BLaER1 treated with 17β-estradiol and CSF1 and Interleukin-3, amounts not matched to agents 10 nM and 100 nM (cell line): ENCODE measurements around the gene KCNQ1OT1.

Experiments
- H3K27ac ChIP-seq, 11 experiments: shearing (Covaris generic); formaldehyde crosslinking; 2 replicates each; pipeline ENCODE4 v1.8.1; 2022
- H3K27me3 ChIP-seq, 11 experiments: shearing (Covaris generic); formaldehyde crosslinking; 2 replicates each; pipeline ENCODE4 v1.8.1; 2022
- H3K36me3 ChIP-seq, 11 experiments: shearing (Covaris generic); formaldehyde crosslinking; 2 replicates each; pipeline ENCODE4 v1.8.1; 2022
- H3K4me1 ChIP-seq, 10 experiments: shearing (Covaris generic); formaldehyde crosslinking; 2 replicates each; pipeline ENCODE4 v1.8.1; 2022
- H3K4me2 ChIP-seq, 11 experiments: shearing (Covaris generic); formaldehyde crosslinking; 2 replicates each; pipeline ENCODE4 v1.8.1; 2022
- H3K4me3 ChIP-seq, 10 experiments: shearing (Covaris generic); formaldehyde crosslinking; 2 replicates each; pipeline ENCODE4 v1.8.1; 2022
- H3K9ac ChIP-seq, 11 experiments: shearing (Covaris generic); formaldehyde crosslinking; 2 replicates each; pipeline ENCODE4 v1.8.1; 2022
- H3K9me3 ChIP-seq, 11 experiments: shearing (Covaris generic); formaldehyde crosslinking; replicated peaks in 1 of 11; 2 replicates each; pipeline ENCODE4 v1.8.1; 2022
- H4K20me1 ChIP-seq, 11 experiments: shearing (Covaris generic); formaldehyde crosslinking; 2 replicates each; pipeline ENCODE4 v1.8.1; 2022
- Cebpa-rat ChIP-seq, 11 experiments: shearing (Covaris generic); IDR thresholded peaks; 2 replicates each; pipeline ENCODE4 v1.8.1; 2022

Gene KCNQ1OT1

DNA sequence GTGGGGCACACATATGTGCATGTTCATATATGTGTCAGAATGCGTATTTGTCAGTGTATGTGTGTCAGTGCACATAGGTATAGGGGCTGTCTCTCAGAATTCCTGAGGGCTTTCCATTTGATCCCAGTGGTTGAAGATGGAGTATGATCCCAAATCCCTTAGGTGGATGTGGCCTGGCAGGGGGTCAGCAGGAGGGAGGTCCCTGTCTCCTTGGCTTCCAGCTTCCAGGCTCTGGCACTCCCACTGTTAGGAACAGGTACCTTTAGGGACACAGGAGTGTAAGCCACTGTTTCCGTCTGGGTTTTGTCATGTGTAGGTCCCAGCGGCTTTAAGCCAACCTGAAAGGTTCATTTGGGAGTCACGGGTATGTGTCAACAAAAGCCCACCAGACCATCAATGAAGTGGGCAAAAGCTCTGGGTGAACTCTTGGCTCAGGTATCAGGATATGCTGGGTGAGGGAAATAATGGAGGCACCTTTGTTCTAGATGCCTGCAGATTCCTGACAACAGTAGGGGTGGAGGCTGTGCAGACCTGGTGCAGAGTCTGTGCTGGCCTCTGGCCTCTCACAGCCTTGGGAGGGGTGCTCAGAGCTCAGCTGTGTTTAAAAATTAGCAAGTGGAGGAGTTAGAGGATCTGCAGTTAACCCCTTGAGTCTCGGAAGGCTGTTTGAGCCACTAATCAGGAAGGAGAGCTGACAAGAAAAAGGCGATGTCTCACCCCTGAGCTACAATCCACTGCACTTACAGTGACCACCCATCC lies 9.0 kb downstream of the KCNQ1OT1 start:
- H3K4me3 ChIP-seq: no peak overlapping the region; a peak in 1 of 20 replicates
- peak overlapping the region in 5 of 11 experiments; percentile 10 to 52 (median 44); a peak in 6 of 22 replicates for H3K9ac ChIP-seq
- H4K20me1 ChIP-seq: peaks cover 82 to 100% (median 100%) of the 10 kb centered on the region in 11 experiments; a peak in 20 of 22 replicates
- no peaks in the 10 kb centered on the region for H3K9me3 ChIP-seq
- H3K27me3 ChIP-seq: no peaks in the 10 kb centered on the region
- H3K36me3 ChIP-seq: peaks cover 0 to 39% (median 8%) of the 10 kb centered on the region in 11 experiments; a peak in 9 of 22 replicates
- H3K27ac ChIP-seq: peak overlapping the region in 5 of 11 experiments; percentile 12 to 77 (median 43); a peak in 6 of 22 replicates
- TF ChIP-seq Cebpa-rat (IDR thresholded peaks at IDR 0.05): no peak
- peaks cover 74 to 92% (median 83%) of the 10 kb centered on the region in 10 experiments for H3K4me1 ChIP-seq
- peak overlapping the region; percentile 13 to 94 (median 82); a peak in 21 of 22 replicates for H3K4me2 ChIP-seq

- peak overlapping the region; percentile 13 to 94 (median 82); a peak in 21 of 22 replicates for H3K4me2 ChIP-seq
- peaks cover 0 to 48% (median 16%) of the 10 kb centered on the region in 11 experiments; a peak in 11 of 22 replicates for H3K36me3 ChIP-seq
- peak overlapping the region in 6 of 11 experiments; percentile 30 to 77 (median 43); a peak in 9 of 22 replicates for H3K27ac ChIP-seq
- H3K27me3 ChIP-seq: no peaks in the 10 kb centered on the region
- H4K20me1 ChIP-seq: peaks cover 82 to 100% (median 100%) of the 10 kb centered on the region in 11 experiments; a peak in 20 of 22 replicates
- no peak for TF ChIP-seq Cebpa-rat (IDR thresholded peaks at IDR 0.05)
- peak overlapping the region in 5 of 11 experiments; percentile 10 to 52 (median 44); a peak in 9 of 22 replicates for H3K9ac ChIP-seq
- H3K9me3 ChIP-seq: no peaks in the 10 kb centered on the region
- H3K4me1 ChIP-seq: peaks cover 67 to 83% (median 74%) of the 10 kb centered on the region in 10 experiments
- H3K4me3 ChIP-seq: no peak overlapping the region
Measured at GRCh38 chr11:2689651-2690575, 9.9 kb downstream of the KCNQ1OT1 start.

DNA sequence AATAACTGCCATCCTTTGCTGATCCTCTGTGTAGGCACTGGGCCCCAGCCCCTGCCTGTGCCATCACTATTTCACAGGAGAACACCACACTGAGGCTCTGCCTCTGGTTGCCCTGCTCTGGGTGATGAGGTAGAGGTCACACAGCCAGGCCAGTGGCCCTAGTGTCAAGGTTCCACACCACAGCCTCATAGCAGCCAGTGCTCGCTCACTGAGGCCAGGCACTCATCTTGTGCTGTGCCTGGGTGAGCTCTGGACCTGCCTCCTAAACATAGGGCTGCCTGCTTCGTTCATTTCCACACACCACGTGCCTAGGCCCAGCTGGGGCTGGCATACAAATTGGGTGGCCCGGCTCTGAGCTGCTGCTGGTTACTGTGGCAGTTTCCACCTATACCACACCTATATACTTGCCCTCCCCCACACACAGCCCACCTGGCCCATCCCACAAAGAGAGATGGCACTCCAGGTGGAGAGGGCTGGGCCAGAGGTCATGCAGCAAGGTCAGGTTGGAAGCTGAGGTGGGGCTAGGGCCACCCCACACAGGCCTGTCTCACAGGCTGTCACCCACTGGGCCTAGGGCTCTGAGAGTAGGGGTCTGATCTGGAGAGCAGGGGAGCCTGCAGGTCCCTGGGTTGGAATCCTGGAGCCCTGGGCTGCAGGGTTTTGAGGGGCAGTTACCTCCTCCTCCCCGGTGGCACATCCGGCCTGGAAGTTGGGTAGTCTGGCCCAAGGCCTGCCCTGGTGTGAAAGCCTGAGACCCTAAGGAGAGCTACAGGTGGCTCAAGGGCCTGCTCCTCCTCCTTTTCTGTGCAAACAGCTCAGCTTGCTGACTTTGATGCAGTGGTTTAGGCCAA lies 11.2 kb downstream of the KCNQ1OT1 start:
- Histone ChIP-seq H3K4me3 (no peak overlapping the region), H4K20me1 (peaks cover 78 to 100% (median 99%) of the 10 kb centered on the region in 11 experiments; a peak in 20 of 22 replicates), H3K36me3 (peaks cover 0 to 59% (median 22%) of the 10 kb centered on the region in 11 experiments; a peak in 12 of 22 replicates), H3K9me3 (no peaks in the 10 kb centered on the region), H3K27ac (peak overlapping the region in 4 of 11 experiments; percentile 12 to 77 (median 28); a peak in 3 of 22 replicates), H3K4me2 (peak overlapping the region; percentile 4 to 94 (median 82); a peak in 18 of 22 replicates), H3K4me1 (peaks cover 54 to 70% (median 61%) of the 10 kb centered on the region in 10 experiments), H3K27me3 (no peaks in the 10 kb centered on the region), H3K9ac (peak overlapping the region in 3 of 11 experiments; percentile 4 to 35 (median 7); a peak in 3 of 22 replicates)
- no peak for TF ChIP-seq Cebpa-rat (IDR thresholded peaks at IDR 0.05)

DNA sequence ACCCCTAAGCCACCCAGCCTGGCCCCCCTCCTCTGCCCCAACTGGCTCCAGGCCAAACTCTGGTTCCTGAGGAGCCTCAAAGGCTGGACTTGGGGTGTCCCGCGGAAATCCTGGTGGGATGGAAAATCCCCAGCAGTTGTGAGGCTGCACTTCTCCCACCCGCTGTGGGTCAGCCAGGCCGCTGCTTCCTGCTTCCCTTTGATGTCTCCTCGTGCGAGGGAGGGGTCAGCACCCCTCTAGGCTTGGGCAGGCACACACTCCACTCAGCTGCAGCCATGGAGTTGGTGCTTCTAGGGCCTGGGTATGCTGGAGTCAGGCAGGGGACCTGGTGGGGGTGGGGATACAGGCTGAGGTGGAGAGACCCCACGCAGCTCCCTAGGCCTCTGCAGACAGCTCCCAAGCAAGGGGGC lies 12.0 kb downstream of the KCNQ1OT1 start:
- Histone ChIP-seq H3K27ac (peak overlapping the region in 2 of 11 experiments; percentile 40 to 77; a peak in 1 of 22 replicates), H4K20me1 (peaks cover 74 to 100% (median 99%) of the 10 kb centered on the region in 11 experiments; a peak in 20 of 22 replicates), H3K27me3 (no peaks in the 10 kb centered on the region), H3K9me3 (no peaks in the 10 kb centered on the region), H3K36me3 (peaks cover 0 to 67% (median 26%) of the 10 kb centered on the region in 11 experiments; a peak in 12 of 22 replicates), H3K9ac (no peak overlapping the region), H3K4me2 (peak overlapping the region in 9 of 11 experiments; percentile 2 to 94 (median 82); a peak in 10 of 22 replicates), H3K4me3 (no peak overlapping the region), H3K4me1 (peaks cover 46 to 66% (median 57%) of the 10 kb centered on the region in 10 experiments)
- no peak for TF ChIP-seq Cebpa-rat (IDR thresholded peaks at IDR 0.05)

DNA sequence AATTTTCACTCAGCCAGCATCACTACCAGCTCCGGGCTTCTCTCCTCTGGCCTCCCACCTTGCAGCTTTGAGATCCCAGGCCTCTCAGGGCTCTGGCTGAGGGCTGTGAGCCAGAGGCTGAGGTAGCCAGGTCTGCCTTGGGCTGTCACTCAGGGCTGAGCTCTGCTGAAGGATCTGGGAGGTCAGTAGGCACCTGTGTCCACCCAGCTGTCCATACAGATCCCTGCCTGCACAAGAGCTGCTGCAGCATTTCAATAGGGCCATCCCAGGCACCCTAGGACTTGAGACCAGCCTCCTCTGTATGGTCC lies 12.6 kb downstream of the KCNQ1OT1 start:
- Histone ChIP-seq H3K9ac (no peak overlapping the region), H3K4me1 (peaks cover 41 to 66% (median 57%) of the 10 kb centered on the region in 10 experiments), H3K27me3 (no peaks in the 10 kb centered on the region), H3K27ac (no peak overlapping the region), H3K4me2 (no peak overlapping the region), H3K36me3 (peaks cover 0 to 72% (median 27%) of the 10 kb centered on the region in 11 experiments; a peak in 12 of 22 replicates), H4K20me1 (peaks cover 69 to 100% (median 97%) of the 10 kb centered on the region in 11 experiments; a peak in 20 of 22 replicates), H3K9me3 (no peaks in the 10 kb centered on the region), H3K4me3 (no peak overlapping the region)
- TF ChIP-seq Cebpa-rat (IDR thresholded peaks at IDR 0.05): no peak

DNA sequence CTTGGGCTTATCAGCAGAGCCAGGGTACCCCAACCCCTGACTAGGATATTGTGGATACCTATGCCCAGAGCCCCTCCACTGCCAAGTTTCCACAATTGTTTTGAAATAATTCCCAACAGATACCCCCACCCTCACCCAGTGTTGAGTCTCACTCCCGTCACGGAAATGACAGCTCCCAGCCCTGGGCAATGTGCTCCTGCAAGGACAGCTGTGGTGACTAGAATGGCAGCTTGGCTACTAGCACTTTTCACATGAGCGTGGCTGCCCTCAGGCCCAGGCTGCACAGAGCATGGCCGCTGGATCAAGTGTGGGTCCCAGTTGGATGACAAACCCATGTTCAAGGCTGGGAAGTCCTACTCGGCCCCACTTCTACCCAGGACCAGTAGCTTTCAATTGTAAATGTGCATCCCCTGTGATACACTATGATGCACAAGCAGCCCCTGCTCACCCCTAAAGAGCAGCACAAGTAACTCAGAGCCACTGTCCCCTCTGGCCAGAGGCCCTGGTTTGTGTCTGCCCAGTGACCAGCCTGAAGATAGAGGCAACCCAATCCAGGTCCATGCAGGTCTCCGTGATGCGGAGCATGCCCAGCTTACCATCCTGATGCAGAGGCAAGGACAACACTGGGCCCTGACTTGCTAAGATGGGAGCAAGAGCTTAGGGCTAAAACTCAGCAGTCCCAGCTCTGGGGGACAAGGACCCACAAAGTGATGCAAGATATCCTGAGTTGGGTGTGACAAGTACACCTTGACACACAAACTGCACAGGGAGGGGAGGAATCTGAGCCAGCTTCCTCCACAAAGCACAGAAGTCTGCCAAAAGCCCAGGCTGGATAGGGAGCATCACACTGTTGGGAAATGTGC lies 13.2 kb downstream of the KCNQ1OT1 start:
- Histone ChIP-seq H3K4me2 (no peak overlapping the region), H3K36me3 (peaks cover 0 to 72% (median 27%) of the 10 kb centered on the region in 11 experiments; a peak in 12 of 22 replicates), H3K9ac (no peak overlapping the region), H3K4me3 (no peak overlapping the region), H3K27me3 (no peaks in the 10 kb centered on the region), H4K20me1 (peaks cover 63 to 100% (median 94%) of the 10 kb centered on the region in 11 experiments; a peak in 20 of 22 replicates), H3K4me1 (peaks cover 41 to 66% (median 57%) of the 10 kb centered on the region in 10 experiments), H3K9me3 (no peaks in the 10 kb centered on the region), H3K27ac (no peak overlapping the region)
- no peak for TF ChIP-seq Cebpa-rat (IDR thresholded peaks at IDR 0.05)
